Sciatic nerve (tissue), 2 donors: ENCODE measurements around the gene GNRH2. TPM values are rescaled to one million over a fixed set of nuclear protein-coding genes. Genes with fewer than 3 reads are reported as not detected.

Experiments
- ATAC-seq: fragments of 200-7000 bp; cut with Tn5 transposase; one replicate; pipeline ENCODE4 v1.9.1; 2020; ENCODE audit warnings: mild to moderate bottlenecking, moderate library complexity
- DNase-seq: peaks from one replicate; pipeline ENCODE4 v3.0.0-alpha.2; 2020; ENCODE audit warnings: low spot score
- intact Hi-C: fragments of 100-400 bp; cut with DNase I; formaldehyde crosslinking; loops from one replicate; pipeline ENCODE4 v1.14.2; 2022
- total RNA-seq: library from RNA; stranded (reverse); fragmentation: NEBNext Ultra II Directional; extraction: Animal tissue kit (Norgen Biotek cat#: 25700); gene quantifications from one replicate; pipeline ENCODE4 v1.2.1, GENCODE V29; 2021
- donor health status: DM: no; HTN: no; CAD: no.
- donor health status: DM: no; HTN: no; CAD: no.

GNRH2 gene
- total RNA-seq, 1 donor from 2014 or later, result not detected

GRCh38 chr20:3092611-3093379 lies 49.4 kb downstream of the GNRH2 start:
- intact Hi-C loops, result no loop called here
- ATAC-seq, result peak; percentile 56
- no peak for DNase-seq

DNA sequence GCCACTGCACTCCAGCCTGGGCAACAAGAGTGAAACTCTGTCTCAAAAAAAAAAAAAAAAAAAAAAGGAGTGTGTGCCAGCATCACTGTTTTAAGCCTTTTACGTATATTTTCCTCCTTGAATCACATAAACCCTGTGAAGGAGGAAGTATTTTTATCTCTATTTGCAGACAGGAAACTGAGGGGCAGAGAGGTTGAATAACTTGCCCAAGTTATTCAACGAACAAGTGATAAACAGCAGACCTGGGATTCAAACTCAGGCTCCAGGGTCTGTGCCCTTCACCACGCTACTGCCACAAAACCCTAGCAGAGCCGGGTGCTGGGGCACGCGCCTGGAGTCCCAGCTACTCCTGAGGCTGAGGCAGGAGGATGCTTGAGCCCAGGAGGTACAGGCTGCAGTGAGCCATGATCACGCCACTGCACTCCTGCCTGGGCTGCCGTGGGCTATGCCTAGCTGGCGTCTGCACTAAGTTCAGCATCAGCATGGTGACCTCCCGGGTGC lies 50.5 kb downstream of the GNRH2 start:
- intact Hi-C loops, result no loop called here
- no peak for ATAC-seq
- no peak for DNase-seq

DNA sequence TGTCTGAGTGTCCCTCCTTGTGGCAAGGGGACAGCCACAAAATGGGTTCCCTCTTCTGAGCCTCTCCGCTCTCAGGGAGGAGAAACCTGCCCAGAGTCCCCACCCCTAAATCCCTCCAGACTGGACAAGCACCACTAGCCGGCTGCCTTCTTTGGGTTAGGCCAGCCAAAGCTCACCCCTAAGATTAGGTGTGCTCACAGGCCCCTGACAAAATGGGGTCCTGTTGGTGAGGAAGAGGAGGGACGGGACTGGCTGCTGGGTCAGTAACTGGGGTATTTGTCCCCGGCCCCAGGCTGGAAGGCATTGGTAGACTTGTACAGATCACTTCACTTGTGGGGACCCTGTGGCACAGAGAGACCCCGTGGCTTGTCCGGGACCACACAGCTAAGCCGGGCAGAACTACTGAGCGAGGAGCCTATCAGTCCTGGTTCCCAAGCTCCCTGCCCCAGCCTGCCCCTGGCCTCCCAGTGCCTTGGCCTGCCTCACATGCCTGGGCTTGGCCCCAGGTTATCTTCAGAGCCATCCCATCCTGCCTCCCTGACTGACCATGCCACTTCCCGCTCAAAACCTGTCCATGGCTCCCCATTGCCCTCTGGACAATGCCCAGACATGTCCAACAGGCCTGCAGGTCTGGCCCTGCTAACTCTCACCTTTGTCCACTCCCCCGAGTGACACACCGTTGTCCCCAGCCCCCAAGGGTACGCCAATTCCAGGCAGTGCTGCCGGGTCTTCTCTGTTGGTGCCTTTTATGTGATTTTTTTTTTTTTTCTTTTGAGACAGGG lies 51.6 kb downstream of the GNRH2 start:
- DNase-seq (no peak), ATAC-seq (no peak)
- intact Hi-C loops, result no loop called here

Other genes with a start within 250 kb of the GNRH2 start
- 5.9 TPM for gene CPXM1, start 243.0 kb upstream of the GNRH2 start, total RNA-seq
- gene C20orf141, start 228.6 kb upstream of the GNRH2 start, total RNA-seq, result not detected
- not detected for gene TMEM239, start 227.3 kb upstream of the GNRH2 start, total RNA-seq
- gene PCED1A, start 203.0 kb upstream of the GNRH2 start, total RNA-seq, result 40.4 TPM
- 40.0 TPM for gene VPS16, start 202.9 kb upstream of the GNRH2 start, total RNA-seq
- 81.7 TPM for gene PTPRA, start 170.1 kb upstream of the GNRH2 start, total RNA-seq
- gene MRPS26, start 2.4 kb downstream of the GNRH2 start, total RNA-seq, result 29.6 TPM
- not detected for gene OXT, start 28.0 kb downstream of the GNRH2 start, total RNA-seq
- gene AVP, start 41.1 kb downstream of the GNRH2 start, total RNA-seq, result not detected
- 9.4 TPM for gene FASTKD5, start 116.2 kb downstream of the GNRH2 start, total RNA-seq
- 8.1 TPM for gene UBOX5, start 116.2 kb downstream of the GNRH2 start, total RNA-seq
- 10.5 TPM for gene LZTS3, start 129.9 kb downstream of the GNRH2 start, total RNA-seq
- 68.2 TPM for gene DDRGK1, start 161.1 kb downstream of the GNRH2 start, total RNA-seq
- 32.8 TPM for gene ITPA, start 165.9 kb downstream of the GNRH2 start, total RNA-seq
- gene SLC4A11, start 195.6 kb downstream of the GNRH2 start, total RNA-seq, result 0.89 TPM